ENCODE results near the gene NOD2. TPM values are rescaled to one million over a fixed set of nuclear protein-coding genes. Genes with fewer than 3 reads are reported as not detected.

The NOD2 gene
- total RNA-seq, 1 experiment from 2014 or later: 0.17 TPM

GRCh38 chr16:50670476-50670875, 22.9 kb upstream of the NOD2 start:
- Mint-ChIP-seq H3K27ac (no peak overlapping the region), H3K36me3 (ENCODE audit: insufficient read depth in 1 of 3, low read depth in 3 of 3) (peaks cover 8 to 17% (median 11%) of the 10 kb centered on the region in 3 experiments), H3K4me1 (peaks cover 7 to 15% of the 10 kb centered on the region in 2 experiments; a peak in 3 of 4 replicates), H3K4me3 (no peak overlapping the region), H3K9me3 (peaks cover 23 to 25% of the 10 kb centered on the region in 2 experiments), H3K27me3 (ENCODE audit: low read depth) (peaks cover 5% of the 10 kb centered on the region)
- Histone ChIP-seq H2AFZ (ENCODE audit: low read length) (no peak overlapping the region), H3K18ac (ENCODE audit: insufficient read length, low read depth, low read length) (no peak overlapping the region), H2BK15ac (ENCODE audit: low read depth, low read length) (no peak overlapping the region), H3K9me3 (ENCODE audit: control insufficient read depth, low read depth, low read length) (peaks cover 10% of the 10 kb centered on the region), H2BK120ac (ENCODE audit: low read depth, low read length, poor library complexity, severe bottlenecking) (no peak overlapping the region), H3K4me2 (ENCODE audit: insufficient read depth, insufficient read length, low read length) (no peak overlapping the region), H3K23ac (ENCODE audit: insufficient read length, low read depth, low read length) (no peak overlapping the region), H3K79me1 (ENCODE audit: insufficient read depth, low read depth, low read length, poor library complexity, severe bottlenecking) (no peaks in the 10 kb centered on the region), H2AK5ac (ENCODE audit: insufficient read length, low read length) (no peak overlapping the region), H3K4me1 (ENCODE audit: insufficient read depth, low read length) (no peaks in the 10 kb centered on the region), H4K5ac (ENCODE audit: insufficient read length, low read depth, low read length) (no peak overlapping the region), H3K9ac (ENCODE audit: extremely low read depth, insufficient read length, low read length) (no peak overlapping the region), H3K27ac (ENCODE audit: insufficient read length, low read depth, low read length) (no peak overlapping the region), H3K79me2 (ENCODE audit: insufficient read depth, low read length) (no peaks in the 10 kb centered on the region), H2BK5ac (ENCODE audit: insufficient read length, low read length) (no peak overlapping the region), H2BK20ac (ENCODE audit: low read depth, low read length, poor library complexity, severe bottlenecking) (no peak overlapping the region), H3K27me3 (ENCODE audit: insufficient read depth, low read length) (no peaks in the 10 kb centered on the region), H4K8ac (replicated peaks; ENCODE audit: insufficient read length, low read depth, low read length) (no peak overlapping the region), H3K4ac (ENCODE audit: low read depth, low read length) (no peak overlapping the region), H3T11ph (ENCODE audit: low read length) (no peak overlapping the region), H2BK12ac (ENCODE audit: insufficient read length, low read depth, low read length) (no peak overlapping the region), H3K56ac (ENCODE audit: insufficient read length, low read depth, low read length) (no peak overlapping the region), H4K91ac (ENCODE audit: insufficient read length, low read depth, low read length) (no peak overlapping the region), H3K14ac (ENCODE audit: insufficient read depth, low read length) (no peak overlapping the region; the same call in 1 of the 2 replicates), H4K20me1 (ENCODE audit: control insufficient read depth, insufficient read depth, insufficient read length) (no peaks in the 10 kb centered on the region), H3K23me2 (ENCODE audit: insufficient read length, low read depth, low read length, poor library complexity, severe bottlenecking) (no peaks in the 10 kb centered on the region)
- TF ChIP-seq CTCF (conservative IDR thresholded peaks at IDR 0.05): no peak
- WGBS (ENCODE audit: extremely low coverage, insufficient read length, low lambda C conversion rate): no CpG with 5 or more reads among the region's 6 CpGs
- DNase-seq: no peak

Measured in H9 (cell line).